Measurements from ENCODE around the gene ALDH1L1.
"Not testable (repeated sequence)": the region's sequence is repeated elsewhere in the genome, so short reads cannot be mapped to it uniquely, and the experiment has no call there.

The ALDH1L1 gene

GRCh38 chr3:126081618-126082361 lies 98.6 kb downstream of the ALDH1L1 start:
- DNase-seq = peak in 1 of 5 experiments; percentile 30

- DNase-seq = no peak
Measured at GRCh38 chr3:126080970-126081369, 99.4 kb downstream of the ALDH1L1 start.

DNA sequence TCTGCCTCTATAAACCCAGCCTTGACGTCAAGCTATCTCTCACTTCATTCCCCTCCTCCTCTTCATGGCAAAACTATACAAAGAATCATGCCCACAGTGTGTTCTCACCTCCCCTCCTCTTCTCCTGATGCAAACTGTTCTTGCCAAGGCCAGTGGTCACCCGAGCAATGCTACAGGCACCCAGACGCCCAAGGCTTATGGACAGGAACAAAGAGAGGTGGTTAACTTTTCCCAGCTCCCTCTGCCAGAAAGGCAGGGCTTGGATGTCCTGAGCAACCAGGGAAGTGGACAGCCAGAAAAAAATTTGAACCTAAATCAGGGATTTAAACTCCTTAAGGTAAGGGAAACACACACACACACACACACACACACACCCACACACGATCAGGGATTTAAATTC lies 101.5 kb downstream of the ALDH1L1 start:
- DNase-seq = no peak

DNA sequence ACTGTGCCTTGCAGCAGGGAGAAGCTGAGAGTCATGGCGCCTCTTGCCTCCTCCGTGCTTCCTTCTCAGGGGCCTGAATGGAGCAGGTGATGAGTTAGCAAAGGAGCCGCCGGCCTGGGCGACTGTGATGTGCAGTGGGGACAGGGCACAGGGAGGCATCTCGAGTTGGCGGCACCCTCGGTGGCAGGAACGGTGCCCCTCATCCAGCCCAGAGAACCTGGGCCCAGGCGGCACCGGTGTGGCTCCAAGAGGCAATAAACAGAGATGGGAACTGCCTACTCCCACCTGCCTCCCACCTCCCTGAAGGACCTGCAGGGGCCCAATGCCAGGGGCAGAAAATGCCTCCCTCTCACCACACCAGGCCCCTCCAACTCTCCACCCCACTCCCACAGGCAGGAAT lies 102.6 kb downstream of the ALDH1L1 start:
- no peak for DNase-seq

GRCh38 chr3:126076140-126076539 lies 104.2 kb downstream of the ALDH1L1 start:
- no peak for DNase-seq

DNA sequence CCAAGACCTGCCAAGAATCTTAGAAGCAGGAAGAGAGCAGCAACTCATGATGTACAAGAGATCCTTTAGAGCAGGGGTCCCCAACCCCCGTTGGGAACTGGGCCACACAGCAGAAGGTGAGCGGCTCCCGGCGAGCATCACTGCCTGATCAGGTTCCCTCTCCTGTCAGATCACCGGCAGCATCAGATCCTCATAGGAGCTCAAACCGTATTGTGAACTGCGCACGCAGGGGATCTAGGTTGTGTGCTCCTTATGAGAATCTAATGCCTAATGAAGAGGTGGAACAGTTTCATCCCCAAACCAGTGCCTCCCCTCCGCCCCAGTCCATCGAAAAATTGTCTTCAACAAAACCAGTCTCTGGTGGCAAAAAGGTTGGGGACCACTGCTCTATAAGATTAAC lies 110.2 kb downstream of the ALDH1L1 start:
- DNase-seq = no peak

DNA sequence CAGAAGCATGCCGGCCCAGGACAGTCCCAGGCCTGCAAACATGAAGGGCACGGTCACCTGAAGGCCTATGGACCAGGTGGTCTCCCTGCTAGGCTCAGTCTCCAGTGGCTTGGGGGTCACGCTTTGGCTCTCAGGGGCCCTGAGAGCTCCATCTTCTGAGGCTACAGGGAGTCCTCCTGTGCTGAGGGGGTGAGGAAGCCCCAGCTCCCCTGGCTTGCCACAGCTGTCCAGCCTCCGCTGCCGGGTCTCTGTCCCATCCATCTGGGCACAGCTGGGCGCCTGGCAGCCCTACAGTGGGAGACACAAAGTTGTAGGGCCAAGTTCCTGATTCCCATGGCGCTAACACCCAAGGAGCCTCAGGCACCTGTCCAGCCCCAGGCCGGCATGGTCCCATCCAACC lies 112.4 kb downstream of the ALDH1L1 start:
- no peak for DNase-seq

DNA sequence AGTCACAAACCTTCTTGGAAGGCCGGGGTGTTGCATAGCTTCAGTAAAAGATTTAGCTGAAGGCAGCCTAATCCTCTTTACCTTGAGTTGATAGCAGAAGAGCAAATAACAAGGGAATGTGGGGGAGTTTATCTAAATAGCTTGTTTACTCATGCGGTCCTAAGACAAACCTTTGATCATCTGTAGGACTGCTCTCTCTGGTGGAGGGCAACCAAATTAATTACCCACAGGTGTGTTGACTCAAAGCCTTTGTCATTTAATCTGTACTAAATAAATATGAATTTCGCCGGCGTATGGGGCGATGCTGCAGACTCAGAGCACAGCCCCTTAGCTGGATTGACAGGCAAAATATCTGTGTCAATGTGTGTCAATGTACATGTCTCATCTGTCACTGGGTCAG lies 113.7 kb downstream of the ALDH1L1 start:
- not testable (repeated sequence) for DNase-seq

DNA sequence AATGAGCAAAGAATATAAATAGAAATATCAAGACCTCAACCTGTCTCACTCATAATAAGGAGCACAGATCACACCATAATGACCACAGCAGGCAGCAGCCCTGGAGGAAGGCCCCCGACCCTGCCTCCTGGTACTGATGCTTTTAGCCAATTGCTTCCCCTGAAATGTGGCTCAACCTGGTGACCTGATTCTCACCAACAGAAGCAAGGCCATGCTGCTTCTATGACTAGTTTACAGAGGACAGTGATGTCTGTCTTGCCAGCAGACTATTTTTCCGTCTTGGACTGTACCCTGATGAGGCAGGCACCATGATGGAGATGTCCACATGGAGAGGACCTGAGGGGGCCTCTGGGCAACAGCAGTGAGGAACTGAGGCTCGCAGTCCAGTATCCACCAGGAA lies 114.5 kb downstream of the ALDH1L1 start:
- DNase-seq = no peak

GRCh38 chr3:126064627-126065258 lies 115.6 kb downstream of the ALDH1L1 start:
- no peak for DNase-seq

- DNase-seq = no peak
Measured at GRCh38 chr3:126063358-126063965, 116.9 kb downstream of the ALDH1L1 start.

GRCh38 chr3:126061301-126062032 lies 118.9 kb downstream of the ALDH1L1 start:
- DNase-seq = no peak

- no peak for DNase-seq
Measured at GRCh38 chr3:126060613-126061145, 119.7 kb downstream of the ALDH1L1 start.

- DNase-seq = no peak
Measured at GRCh38 chr3:126058666-126059065, 121.7 kb downstream of the ALDH1L1 start.

- no peak for DNase-seq
Measured at GRCh38 chr3:126057936-126058335, 122.5 kb downstream of the ALDH1L1 start.

DNA sequence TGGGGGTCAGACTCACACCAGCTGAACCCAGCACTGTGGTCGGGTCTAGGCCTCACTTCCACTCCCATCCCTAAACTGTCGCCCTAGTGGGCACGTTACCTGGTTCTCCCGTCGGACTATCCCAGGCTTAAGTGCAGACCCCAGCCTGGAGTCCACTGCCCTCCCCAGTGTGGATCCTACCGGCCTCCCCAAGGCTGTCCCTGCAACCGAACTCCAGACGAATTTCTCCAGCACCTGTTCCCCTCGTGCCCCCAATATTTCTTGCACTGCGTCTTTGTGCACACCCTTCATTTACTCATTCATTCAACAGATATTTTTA lies 122.9 kb downstream of the ALDH1L1 start:
- DNase-seq = no peak

GRCh38 chr3:126056681-126057500 lies 123.5 kb downstream of the ALDH1L1 start:
- no peak for DNase-seq

DNA sequence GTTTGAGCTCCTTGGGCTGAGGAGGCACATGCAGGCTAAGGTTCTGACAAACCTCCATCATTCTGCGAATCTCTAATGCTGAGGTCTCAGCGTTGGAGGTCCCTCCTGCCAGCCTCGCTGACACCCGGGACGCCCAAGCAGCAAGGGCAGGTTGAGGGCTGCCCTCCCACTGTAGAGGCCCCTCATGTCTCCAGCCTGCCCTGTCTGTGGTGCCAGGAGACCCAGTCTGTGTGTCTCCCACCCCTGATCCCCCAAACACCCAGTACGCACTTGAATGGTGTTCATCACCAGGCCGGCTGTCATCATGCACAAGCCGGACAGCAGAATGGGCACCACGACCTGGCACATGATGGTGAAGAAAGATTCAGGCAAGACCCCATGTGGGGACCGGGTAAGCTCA lies 124.3 kb downstream of the ALDH1L1 start:
- no peak for DNase-seq

DNA sequence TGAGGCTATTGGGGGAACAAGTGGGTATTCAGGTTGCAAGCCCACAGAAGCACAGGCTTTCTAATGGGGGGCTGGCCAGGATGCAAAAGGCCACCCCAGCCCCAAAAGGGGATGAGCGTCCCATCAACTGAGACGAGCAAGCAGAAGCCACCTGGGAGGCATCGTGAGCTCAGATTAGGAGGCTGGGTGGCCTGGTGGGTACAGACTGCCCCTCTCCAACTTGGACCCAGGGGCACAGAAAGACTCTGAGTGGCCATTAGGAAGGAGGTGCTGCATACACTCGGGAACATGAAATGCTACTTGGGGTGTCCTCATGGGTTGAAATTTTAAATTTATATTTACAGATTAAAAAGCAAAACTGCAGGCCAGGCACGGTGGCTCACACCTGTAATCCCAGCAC lies 125.5 kb downstream of the ALDH1L1 start:
- no peak for DNase-seq

- peak in 1 of 5 experiments; percentile 11 for DNase-seq
Measured at GRCh38 chr3:126053949-126054569, 126.3 kb downstream of the ALDH1L1 start.

Data from T-helper 2 cell (primary cell).